ENCODE measurements around the gene SNRNP27.
A peak's percentile ranks its signal among the peaks of the same experiment; 100 is the strongest.

Gene SNRNP27

GRCh38 chr2:69916106-69916505 lies 22.4 kb downstream of the SNRNP27 start:
- H3K36me3 ChIP-seq (ENCODE audit: control insufficient read depth, insufficient read depth, low read length), result peaks cover 18% of the 10 kb centered on the region
- H3K4me1 ChIP-seq (ENCODE audit: control insufficient read depth, insufficient read depth, low read length, poor library complexity, severe bottlenecking), result peaks cover 14% of the 10 kb centered on the region
- H3K4me3 ChIP-seq (ENCODE audit: insufficient read depth, low read depth, low read length, poor library complexity, severe bottlenecking), result peak overlapping the region; percentile 98
- DNase-seq, result no peak
- no peaks in the 10 kb centered on the region for H3K27me3 ChIP-seq (replicated peaks; ENCODE audit: control insufficient read depth, insufficient read depth, low read length, poor library complexity, severe bottlenecking)
- H3K27ac ChIP-seq (ENCODE audit: insufficient read depth, low read length, poor library complexity, severe bottlenecking), result no peak overlapping the region
- no peaks in the 10 kb centered on the region for H3K9me3 ChIP-seq (ENCODE audit: control insufficient read depth, low read length)

GRCh38 chr2:69917852-69918251 lies 24.1 kb downstream of the SNRNP27 start:
- no peaks in the 10 kb centered on the region for H3K27me3 ChIP-seq (replicated peaks; ENCODE audit: control insufficient read depth, insufficient read depth, low read length, poor library complexity, severe bottlenecking)
- H3K4me1 ChIP-seq (ENCODE audit: control insufficient read depth, insufficient read depth, low read length, poor library complexity, severe bottlenecking), result peaks cover 14% of the 10 kb centered on the region
- H3K9me3 ChIP-seq (ENCODE audit: control insufficient read depth, low read length), result no peaks in the 10 kb centered on the region
- DNase-seq, result no peak
- H3K4me3 ChIP-seq (ENCODE audit: insufficient read depth, low read depth, low read length, poor library complexity, severe bottlenecking), result no peak overlapping the region
- H3K27ac ChIP-seq (ENCODE audit: insufficient read depth, low read length, poor library complexity, severe bottlenecking), result no peak overlapping the region
- H3K36me3 ChIP-seq (ENCODE audit: control insufficient read depth, insufficient read depth, low read length), result peaks cover 27% of the 10 kb centered on the region

- Histone ChIP-seq H3K4me3 (ENCODE audit: insufficient read depth, low read depth, low read length, poor library complexity, severe bottlenecking) (no peak overlapping the region), H3K27me3 (replicated peaks; ENCODE audit: control insufficient read depth, insufficient read depth, low read length, poor library complexity, severe bottlenecking) (no peaks in the 10 kb centered on the region), H3K4me1 (ENCODE audit: control insufficient read depth, insufficient read depth, low read length, poor library complexity, severe bottlenecking) (peaks cover 14% of the 10 kb centered on the region), H3K9me3 (ENCODE audit: control insufficient read depth, low read length) (no peaks in the 10 kb centered on the region), H3K36me3 (ENCODE audit: control insufficient read depth, insufficient read depth, low read length) (peaks cover 27% of the 10 kb centered on the region), H3K27ac (ENCODE audit: insufficient read depth, low read length, poor library complexity, severe bottlenecking) (no peak overlapping the region)
- DNase-seq, result no peak
Measured at GRCh38 chr2:69918401-69918800, 24.6 kb downstream of the SNRNP27 start.

GRCh38 chr2:69923116-69923515 lies 29.4 kb downstream of the SNRNP27 start:
- H3K27me3 ChIP-seq (replicated peaks; ENCODE audit: control insufficient read depth, insufficient read depth, low read length, poor library complexity, severe bottlenecking), result no peaks in the 10 kb centered on the region
- peaks cover 16% of the 10 kb centered on the region for H3K36me3 ChIP-seq (ENCODE audit: control insufficient read depth, insufficient read depth, low read length)
- H3K9me3 ChIP-seq (ENCODE audit: control insufficient read depth, low read length), result no peaks in the 10 kb centered on the region
- no peak overlapping the region for H3K27ac ChIP-seq (ENCODE audit: insufficient read depth, low read length, poor library complexity, severe bottlenecking)
- DNase-seq, result no peak
- no peak overlapping the region for H3K4me3 ChIP-seq (ENCODE audit: insufficient read depth, low read depth, low read length, poor library complexity, severe bottlenecking)
- no peaks in the 10 kb centered on the region for H3K4me1 ChIP-seq (ENCODE audit: control insufficient read depth, insufficient read depth, low read length, poor library complexity, severe bottlenecking)

GRCh38 chr2:69926849-69927515 lies 33.2 kb downstream of the SNRNP27 start:
- no peak overlapping the region for H3K4me3 ChIP-seq (ENCODE audit: insufficient read depth, low read depth, low read length, poor library complexity, severe bottlenecking)
- H3K4me1 ChIP-seq (ENCODE audit: control insufficient read depth, insufficient read depth, low read length, poor library complexity, severe bottlenecking), result no peaks in the 10 kb centered on the region
- no peak for DNase-seq
- no peak overlapping the region for H3K27ac ChIP-seq (ENCODE audit: insufficient read depth, low read length, poor library complexity, severe bottlenecking)
- peaks cover 3% of the 10 kb centered on the region for H3K36me3 ChIP-seq (ENCODE audit: control insufficient read depth, insufficient read depth, low read length)
- no peaks in the 10 kb centered on the region for H3K9me3 ChIP-seq (ENCODE audit: control insufficient read depth, low read length)
- H3K27me3 ChIP-seq (replicated peaks; ENCODE audit: control insufficient read depth, insufficient read depth, low read length, poor library complexity, severe bottlenecking), result no peaks in the 10 kb centered on the region

- Histone ChIP-seq H3K4me1 (ENCODE audit: control insufficient read depth, insufficient read depth, low read length, poor library complexity, severe bottlenecking) (no peaks in the 10 kb centered on the region), H3K27me3 (replicated peaks; ENCODE audit: control insufficient read depth, insufficient read depth, low read length, poor library complexity, severe bottlenecking) (no peaks in the 10 kb centered on the region), H3K27ac (ENCODE audit: insufficient read depth, low read length, poor library complexity, severe bottlenecking) (no peak overlapping the region), H3K36me3 (ENCODE audit: control insufficient read depth, insufficient read depth, low read length) (peaks cover 20% of the 10 kb centered on the region), H3K9me3 (ENCODE audit: control insufficient read depth, low read length) (no peaks in the 10 kb centered on the region), H3K4me3 (ENCODE audit: insufficient read depth, low read depth, low read length, poor library complexity, severe bottlenecking) (no peak overlapping the region)
- no peak for DNase-seq
Measured at GRCh38 chr2:69931832-69932595, 38.3 kb downstream of the SNRNP27 start.

GRCh38 chr2:69932596-69932922 lies 38.8 kb downstream of the SNRNP27 start:
- DNase-seq, result no peak
- no peak overlapping the region for H3K4me3 ChIP-seq (ENCODE audit: insufficient read depth, low read depth, low read length, poor library complexity, severe bottlenecking)
- H3K27ac ChIP-seq (ENCODE audit: insufficient read depth, low read length, poor library complexity, severe bottlenecking), result no peak overlapping the region
- H3K4me1 ChIP-seq (ENCODE audit: control insufficient read depth, insufficient read depth, low read length, poor library complexity, severe bottlenecking), result no peaks in the 10 kb centered on the region
- no peaks in the 10 kb centered on the region for H3K9me3 ChIP-seq (ENCODE audit: control insufficient read depth, low read length)
- peaks cover 24% of the 10 kb centered on the region for H3K36me3 ChIP-seq (ENCODE audit: control insufficient read depth, insufficient read depth, low read length)
- no peaks in the 10 kb centered on the region for H3K27me3 ChIP-seq (replicated peaks; ENCODE audit: control insufficient read depth, insufficient read depth, low read length, poor library complexity, severe bottlenecking)

GRCh38 chr2:69933254-69933828 lies 39.6 kb downstream of the SNRNP27 start:
- no peak overlapping the region for H3K4me3 ChIP-seq (ENCODE audit: insufficient read depth, low read depth, low read length, poor library complexity, severe bottlenecking)
- no peak for DNase-seq
- H3K9me3 ChIP-seq (ENCODE audit: control insufficient read depth, low read length), result no peaks in the 10 kb centered on the region
- H3K36me3 ChIP-seq (ENCODE audit: control insufficient read depth, insufficient read depth, low read length), result peaks cover 32% of the 10 kb centered on the region
- no peak overlapping the region for H3K27ac ChIP-seq (ENCODE audit: insufficient read depth, low read length, poor library complexity, severe bottlenecking)
- H3K27me3 ChIP-seq (replicated peaks; ENCODE audit: control insufficient read depth, insufficient read depth, low read length, poor library complexity, severe bottlenecking), result no peaks in the 10 kb centered on the region
- no peaks in the 10 kb centered on the region for H3K4me1 ChIP-seq (ENCODE audit: control insufficient read depth, insufficient read depth, low read length, poor library complexity, severe bottlenecking)

- no peaks in the 10 kb centered on the region for H3K27me3 ChIP-seq (replicated peaks; ENCODE audit: control insufficient read depth, insufficient read depth, low read length, poor library complexity, severe bottlenecking)
- no peak for DNase-seq
- H3K4me1 ChIP-seq (ENCODE audit: control insufficient read depth, insufficient read depth, low read length, poor library complexity, severe bottlenecking), result no peaks in the 10 kb centered on the region
- H3K4me3 ChIP-seq (ENCODE audit: insufficient read depth, low read depth, low read length, poor library complexity, severe bottlenecking), result no peak overlapping the region
- H3K27ac ChIP-seq (ENCODE audit: insufficient read depth, low read length, poor library complexity, severe bottlenecking), result no peak overlapping the region
- H3K9me3 ChIP-seq (ENCODE audit: control insufficient read depth, low read length), result no peaks in the 10 kb centered on the region
- H3K36me3 ChIP-seq (ENCODE audit: control insufficient read depth, insufficient read depth, low read length), result peaks cover 39% of the 10 kb centered on the region
Measured at GRCh38 chr2:69933839-69934613, 40.3 kb downstream of the SNRNP27 start.

- Histone ChIP-seq H3K27me3 (replicated peaks; ENCODE audit: control insufficient read depth, insufficient read depth, low read length, poor library complexity, severe bottlenecking) (no peaks in the 10 kb centered on the region), H3K36me3 (ENCODE audit: control insufficient read depth, insufficient read depth, low read length) (peaks cover 43% of the 10 kb centered on the region), H3K27ac (ENCODE audit: insufficient read depth, low read length, poor library complexity, severe bottlenecking) (no peak overlapping the region), H3K4me1 (ENCODE audit: control insufficient read depth, insufficient read depth, low read length, poor library complexity, severe bottlenecking) (no peaks in the 10 kb centered on the region), H3K9me3 (ENCODE audit: control insufficient read depth, low read length) (no peaks in the 10 kb centered on the region), H3K4me3 (ENCODE audit: insufficient read depth, low read depth, low read length, poor library complexity, severe bottlenecking) (no peak overlapping the region)
- no peak for DNase-seq
Measured at GRCh38 chr2:69934614-69934908, 40.8 kb downstream of the SNRNP27 start.

All from effector memory CD4-positive, alpha-beta T cell (primary cell).